ENCODE results near the gene GSG1.

The GSG1 gene

DNA sequence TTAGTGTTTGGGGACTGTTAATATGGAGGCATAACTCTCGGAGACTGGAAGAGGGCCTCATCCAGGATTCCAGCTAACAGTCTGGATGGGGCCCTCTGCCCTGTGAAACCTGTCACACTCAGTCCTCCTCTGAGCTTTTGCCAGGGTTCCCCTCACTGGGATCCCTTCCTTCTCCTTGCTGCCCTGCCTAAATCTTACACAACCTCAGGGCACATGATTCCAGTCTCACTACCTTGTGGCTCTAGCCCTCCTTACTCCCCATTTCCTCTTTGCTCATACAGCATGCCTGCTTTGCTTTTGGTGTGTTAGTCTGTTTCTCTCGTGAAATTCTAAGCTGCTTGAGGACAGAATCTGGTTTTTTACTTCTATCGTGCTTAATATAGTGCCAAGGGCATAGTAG is 942 bp upstream of the GSG1 start:
- DNase-seq, result no peak
- TF ChIP-seq POLR2A (IDR thresholded peaks at IDR 0.05; ENCODE audit: low read length) (no peak), GATA1 (IDR thresholded peaks at IDR 0.05; ENCODE audit: low read depth, low read length) (no peak)

DNA sequence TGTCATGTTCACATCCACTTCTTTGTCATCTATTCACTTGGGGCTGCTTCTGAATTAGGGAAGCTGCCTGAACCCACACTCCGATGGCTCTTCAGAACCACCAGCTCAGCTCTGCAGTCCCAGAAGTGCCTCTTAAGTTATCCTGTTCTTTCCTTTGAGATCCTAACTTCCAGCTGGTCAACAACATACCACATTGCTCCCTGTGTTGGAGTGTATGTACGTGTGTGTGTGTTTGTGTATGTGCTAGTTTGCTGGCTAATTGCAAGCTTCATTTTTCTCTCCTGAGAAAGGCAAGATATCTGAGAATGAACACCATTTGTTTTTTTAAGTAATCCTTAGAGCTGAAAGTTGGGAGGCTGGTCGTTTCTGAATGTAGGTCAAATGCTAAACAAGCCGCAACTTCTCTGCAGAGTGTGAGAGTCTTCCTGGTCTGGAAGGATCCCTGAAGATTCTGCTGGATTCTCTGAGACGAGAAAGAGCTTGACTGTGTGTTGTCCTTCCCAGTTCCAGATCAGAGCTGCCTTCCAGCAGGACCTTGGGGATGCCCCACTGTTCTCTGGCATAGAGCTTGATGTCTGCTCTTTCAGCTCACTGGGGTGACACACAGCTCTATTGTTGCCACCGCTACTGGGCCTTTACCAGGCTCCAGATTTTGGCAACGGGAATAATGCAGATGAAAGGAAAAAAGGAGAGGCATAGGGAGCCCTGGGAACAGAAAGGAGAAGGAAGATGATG is 839 bp downstream of the GSG1 start:
- DNase-seq, result no peak

DNA sequence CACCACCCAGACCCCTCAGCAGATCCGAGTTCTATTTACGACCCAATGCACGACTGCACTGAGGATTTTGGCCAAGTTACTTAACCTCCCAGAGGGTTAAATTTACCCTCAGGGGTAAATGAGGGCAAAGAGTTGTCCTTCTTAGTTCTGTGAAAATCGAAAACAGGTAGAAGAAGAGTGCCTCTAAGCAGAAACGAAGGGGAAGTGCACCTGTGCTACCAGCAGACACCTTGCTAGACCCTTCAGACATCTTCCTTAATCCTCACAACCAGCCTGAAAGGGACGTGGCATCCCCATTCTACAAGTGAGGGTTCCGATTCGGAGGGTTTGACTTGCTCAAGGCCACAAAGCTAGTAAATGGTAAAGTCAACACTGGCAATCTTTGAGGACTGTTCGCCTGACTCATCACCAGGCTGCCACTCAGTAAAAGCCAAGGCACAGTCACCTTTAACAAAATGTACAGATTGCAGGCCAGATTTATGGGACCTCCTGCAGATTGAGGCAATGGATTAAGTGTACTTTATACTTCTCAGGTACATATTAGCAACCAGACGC is 1.6 kb downstream of the GSG1 start:
- peak in 1 of 2 experiments; percentile 22 for DNase-seq

More for the DNA sequence above, 839 bp downstream of the GSG1 start:
- TF ChIP-seq GATA1 (IDR thresholded peaks at IDR 0.05; ENCODE audit: low read depth, low read length) (no peak), POLR2A (IDR thresholded peaks at IDR 0.05; ENCODE audit: low read length) (no peak)

DNA sequence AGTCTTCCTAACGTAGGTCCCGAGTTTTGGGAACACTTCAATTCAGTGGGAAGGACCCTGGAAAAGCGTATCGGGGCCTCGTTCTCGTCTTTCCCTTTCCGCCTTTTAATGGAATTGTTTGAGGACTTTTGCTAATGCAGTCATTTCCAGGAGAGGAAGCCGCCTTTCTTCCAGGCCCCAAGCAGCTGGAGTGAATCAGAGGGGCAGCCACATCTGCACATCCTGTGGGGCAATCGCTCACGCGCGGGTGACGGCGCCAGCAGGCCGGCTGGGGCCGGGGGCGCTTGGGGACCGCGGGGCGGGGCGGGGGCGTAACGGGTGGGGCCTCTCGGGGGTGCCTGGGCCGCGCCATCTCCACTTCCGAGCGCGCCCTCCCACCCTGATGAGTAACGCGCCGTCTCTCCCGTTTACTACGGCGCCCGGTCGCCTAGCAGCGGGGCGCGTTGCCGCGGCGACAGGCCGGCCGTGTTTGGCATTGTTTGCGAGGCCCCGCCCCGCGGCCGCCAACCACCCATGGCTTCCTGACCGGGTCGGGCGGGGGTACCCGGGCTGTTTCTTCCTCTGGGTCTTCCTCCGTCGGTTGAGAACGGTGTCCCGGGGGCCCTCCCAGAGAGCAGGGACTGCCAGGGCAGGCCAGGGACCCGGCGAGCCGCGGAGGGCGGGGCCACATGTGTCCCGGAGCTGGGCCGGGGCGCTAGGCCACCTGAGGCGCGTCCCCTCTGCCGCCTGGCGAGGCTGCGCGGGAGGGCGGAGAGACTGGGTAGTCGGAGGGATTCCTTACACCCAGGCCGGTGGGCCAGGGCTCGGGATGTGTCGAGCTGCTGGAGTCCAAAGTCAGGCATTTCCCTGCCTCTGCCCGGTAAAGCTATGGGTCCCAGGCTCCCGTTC is 2.3 kb downstream of the GSG1 start:
- TF ChIP-seq POLR2A (IDR thresholded peaks at IDR 0.05; ENCODE audit: low read length), result peak; percentile 31
- TF ChIP-seq GATA1 (IDR thresholded peaks at IDR 0.05; ENCODE audit: low read depth, low read length), result no peak
- DNase-seq, result peak; percentile 88 to 90

More for the DNA sequence above, 1.6 kb downstream of the GSG1 start:
- TF ChIP-seq GATA1 (IDR thresholded peaks at IDR 0.05; ENCODE audit: low read depth, low read length) (no peak), POLR2A (IDR thresholded peaks at IDR 0.05; ENCODE audit: low read length) (no peak)

DNA sequence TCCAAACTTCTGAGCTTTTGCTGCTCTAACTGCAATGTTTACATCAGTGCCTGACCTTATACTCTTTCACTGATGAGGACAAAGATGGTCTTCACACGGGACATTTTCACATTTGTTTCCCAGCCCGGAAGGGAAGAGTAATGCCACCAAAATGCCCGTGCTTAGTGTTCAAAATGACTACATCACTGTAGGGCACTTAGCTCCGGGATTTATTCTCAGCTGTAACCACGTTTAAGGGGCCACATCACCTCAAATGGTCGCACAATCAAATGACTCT is 2.9 kb downstream of the GSG1 start:
- TF ChIP-seq POLR2A (IDR thresholded peaks at IDR 0.05; ENCODE audit: low read length) (no peak), GATA1 (IDR thresholded peaks at IDR 0.05; ENCODE audit: low read depth, low read length) (no peak)
- peak in 1 of 2 experiments; percentile 41 for DNase-seq

DNA sequence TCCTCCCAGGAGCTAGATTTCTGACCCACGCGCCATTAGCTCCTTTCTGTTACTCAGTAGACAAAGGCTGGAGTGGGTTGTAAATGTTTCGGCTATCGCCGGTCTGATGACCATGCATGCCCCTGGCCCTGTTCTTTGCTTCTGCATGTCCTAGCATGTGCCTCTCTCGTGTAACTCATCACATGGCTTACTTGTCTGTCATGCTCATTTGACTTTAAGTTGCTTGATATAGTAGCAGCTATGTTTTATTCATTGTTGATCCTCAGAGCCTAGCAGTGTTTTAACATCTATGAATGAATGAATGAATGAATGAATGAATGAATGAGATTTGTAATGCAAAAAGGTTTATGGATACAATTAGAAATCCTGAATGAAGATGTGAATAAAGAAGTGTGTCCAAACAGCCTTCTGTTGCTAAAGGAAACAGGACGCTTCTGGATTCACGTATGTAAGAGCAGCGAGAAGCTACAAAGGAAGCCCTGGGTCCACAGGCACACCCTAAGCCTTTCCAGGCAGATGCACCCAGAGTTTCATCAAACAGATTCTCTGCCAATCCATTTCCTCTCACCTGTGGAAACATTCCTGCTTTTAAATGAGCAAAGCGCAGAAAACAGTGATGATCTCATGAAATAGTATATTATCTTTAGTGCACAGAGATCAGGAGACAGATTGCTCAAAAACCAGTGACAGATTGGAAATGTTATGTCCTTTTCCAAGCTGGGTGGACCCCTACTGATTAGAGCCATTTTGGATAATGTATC is 3.4 kb downstream of the GSG1 start:
- DNase-seq, result no peak
- TF ChIP-seq POLR2A (IDR thresholded peaks at IDR 0.05; ENCODE audit: low read length), result no peak
- no peak for TF ChIP-seq GATA1 (IDR thresholded peaks at IDR 0.05; ENCODE audit: low read depth, low read length)

DNA sequence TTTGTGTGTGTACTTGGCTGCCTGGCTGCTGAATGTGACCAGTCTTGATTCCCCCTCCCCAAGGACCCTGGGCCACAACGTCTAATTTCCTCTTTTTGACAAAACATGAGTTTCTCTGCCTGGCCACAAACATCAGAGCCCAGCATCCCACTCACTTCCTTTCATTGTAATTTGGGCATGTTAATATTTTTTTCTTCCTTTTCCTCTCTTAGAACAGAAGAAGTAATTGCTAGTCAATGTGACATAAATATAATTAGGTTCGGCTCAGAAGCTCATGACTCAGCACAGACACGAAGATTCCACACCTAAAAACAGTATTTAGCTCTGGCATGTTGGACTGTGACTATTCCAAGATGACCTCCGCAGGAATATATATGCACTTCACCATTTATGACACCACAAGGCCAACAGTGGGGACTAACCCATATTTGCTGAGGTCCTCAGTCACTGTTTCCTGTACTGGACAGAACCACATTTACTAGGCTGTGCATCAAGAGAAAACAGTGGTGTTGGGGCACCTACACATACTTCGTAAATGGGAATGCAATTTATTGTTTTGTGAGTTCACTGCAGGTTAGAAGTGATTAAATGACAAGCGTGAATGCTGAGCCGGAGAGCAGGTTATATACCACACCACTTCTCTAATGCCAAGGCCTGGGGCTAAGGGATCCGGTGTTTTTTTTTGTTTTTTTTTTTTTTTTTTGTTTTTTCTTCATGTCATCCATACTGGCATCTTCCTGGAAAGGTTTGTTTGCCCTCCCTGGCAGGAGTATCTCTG is 4.2 kb downstream of the GSG1 start:
- DNase-seq, result peak in 1 of 2 experiments; percentile 31
- no peak for TF ChIP-seq POLR2A (IDR thresholded peaks at IDR 0.05; ENCODE audit: low read length)
- TF ChIP-seq GATA1 (IDR thresholded peaks at IDR 0.05; ENCODE audit: low read depth, low read length), result no peak

DNA sequence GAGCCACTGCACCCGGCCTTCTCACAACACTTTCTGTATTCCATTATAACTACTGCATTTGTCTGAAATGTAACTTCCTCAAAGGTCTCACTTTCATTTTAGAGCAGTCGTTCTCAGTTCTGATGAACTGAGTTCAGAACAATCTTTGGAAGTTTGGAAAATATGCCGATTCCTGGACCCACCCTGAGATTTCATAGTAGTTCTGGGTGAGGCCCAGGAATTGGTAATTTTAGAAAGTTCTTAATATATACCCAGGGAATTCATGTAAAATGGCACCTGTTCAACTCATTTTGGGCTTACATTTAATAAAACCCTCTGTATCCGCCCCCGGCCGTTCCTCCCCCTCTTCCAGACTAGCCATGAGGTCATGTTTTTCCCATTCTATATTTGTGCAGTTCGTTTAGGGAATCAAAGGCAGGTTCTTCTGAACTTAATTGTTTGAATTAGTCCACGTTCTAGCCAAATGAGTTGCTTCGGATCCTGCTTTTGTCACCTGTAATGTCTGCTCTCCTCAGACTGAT is 5.9 kb downstream of the GSG1 start:
- no peak for TF ChIP-seq POLR2A (IDR thresholded peaks at IDR 0.05; ENCODE audit: low read length)
- no peak for TF ChIP-seq GATA1 (IDR thresholded peaks at IDR 0.05; ENCODE audit: low read depth, low read length)
- DNase-seq, result no peak

DNA sequence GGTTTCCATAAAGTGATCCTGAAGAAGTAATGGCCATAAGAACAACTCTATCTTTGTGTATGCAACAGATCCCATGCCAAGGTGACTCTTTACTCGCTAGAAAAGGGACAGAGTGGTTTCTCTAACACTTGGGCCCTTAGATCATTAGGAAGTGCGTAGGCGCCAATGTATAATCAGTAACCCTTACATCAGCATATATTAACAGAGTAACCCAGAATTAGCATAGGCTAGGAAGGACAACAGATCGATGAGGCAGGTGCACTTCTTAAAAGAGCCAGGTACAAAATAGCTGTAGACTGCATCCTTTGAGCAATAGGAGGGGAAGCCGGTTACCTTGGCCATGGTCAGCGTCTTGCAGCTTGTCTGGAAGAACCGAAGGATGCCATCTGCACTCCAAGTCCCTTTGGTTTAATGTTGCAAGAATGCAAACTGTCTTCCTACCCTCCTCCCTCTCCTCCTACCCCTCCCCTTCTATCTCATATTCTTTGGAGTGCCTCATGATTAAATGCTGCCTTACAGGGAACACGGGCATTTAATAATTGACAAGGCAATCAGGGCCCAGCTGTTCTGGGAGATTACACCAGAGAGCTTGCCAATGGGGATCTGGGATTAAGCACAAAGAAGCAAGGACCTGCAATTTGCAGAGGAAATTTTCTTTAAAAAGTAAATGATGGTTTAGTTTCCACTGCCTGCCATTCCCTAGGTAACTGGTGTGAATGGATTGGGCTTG is 8.0 kb downstream of the GSG1 start:
- TF ChIP-seq GATA1 (IDR thresholded peaks at IDR 0.05; ENCODE audit: low read depth, low read length) (no peak), POLR2A (IDR thresholded peaks at IDR 0.05; ENCODE audit: low read length) (no peak)
- no peak for DNase-seq

DNA sequence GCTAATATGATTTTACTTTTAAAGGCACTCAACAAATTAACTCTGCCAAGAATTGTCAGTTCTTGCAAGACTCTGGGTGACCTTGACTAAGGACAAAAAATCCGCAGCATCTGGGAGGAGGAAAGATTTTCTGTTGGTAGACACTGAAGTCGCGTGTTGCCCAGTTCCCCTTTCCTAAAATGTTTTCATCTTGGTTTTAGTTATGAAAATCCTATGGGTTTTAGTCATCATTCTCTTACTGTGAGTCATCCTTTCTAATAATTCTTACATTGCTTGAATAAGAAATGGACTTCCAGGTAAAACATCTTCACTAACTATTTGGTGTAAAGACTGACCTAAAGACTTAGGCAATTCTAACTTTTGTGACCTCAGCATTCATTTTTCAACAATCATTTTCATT is 9.1 kb downstream of the GSG1 start:
- TF ChIP-seq GATA1 (IDR thresholded peaks at IDR 0.05; ENCODE audit: low read depth, low read length), result no peak
- TF ChIP-seq POLR2A (IDR thresholded peaks at IDR 0.05; ENCODE audit: low read length), result no peak
- DNase-seq, result no peak

DNA sequence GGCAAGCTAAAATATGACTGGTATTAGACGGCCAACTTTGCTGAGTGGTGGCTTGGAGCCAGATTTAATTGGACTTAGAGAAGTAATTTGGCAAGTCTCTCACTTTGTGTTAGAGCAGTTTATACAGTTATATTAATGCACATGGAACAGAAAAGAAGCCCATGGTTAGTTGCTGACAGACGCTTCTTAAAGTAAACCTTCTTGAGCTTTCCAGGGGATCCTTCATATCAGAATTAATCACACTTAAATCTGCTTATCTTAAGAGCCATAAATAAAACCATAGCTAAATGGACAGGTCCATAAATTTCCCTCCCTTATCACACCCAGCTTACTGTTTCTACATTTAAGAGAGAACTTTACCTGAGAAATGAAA is 9.6 kb downstream of the GSG1 start:
- TF ChIP-seq GATA1 (IDR thresholded peaks at IDR 0.05; ENCODE audit: low read depth, low read length) (no peak), POLR2A (IDR thresholded peaks at IDR 0.05; ENCODE audit: low read length) (no peak)
- no peak for DNase-seq

DNA sequence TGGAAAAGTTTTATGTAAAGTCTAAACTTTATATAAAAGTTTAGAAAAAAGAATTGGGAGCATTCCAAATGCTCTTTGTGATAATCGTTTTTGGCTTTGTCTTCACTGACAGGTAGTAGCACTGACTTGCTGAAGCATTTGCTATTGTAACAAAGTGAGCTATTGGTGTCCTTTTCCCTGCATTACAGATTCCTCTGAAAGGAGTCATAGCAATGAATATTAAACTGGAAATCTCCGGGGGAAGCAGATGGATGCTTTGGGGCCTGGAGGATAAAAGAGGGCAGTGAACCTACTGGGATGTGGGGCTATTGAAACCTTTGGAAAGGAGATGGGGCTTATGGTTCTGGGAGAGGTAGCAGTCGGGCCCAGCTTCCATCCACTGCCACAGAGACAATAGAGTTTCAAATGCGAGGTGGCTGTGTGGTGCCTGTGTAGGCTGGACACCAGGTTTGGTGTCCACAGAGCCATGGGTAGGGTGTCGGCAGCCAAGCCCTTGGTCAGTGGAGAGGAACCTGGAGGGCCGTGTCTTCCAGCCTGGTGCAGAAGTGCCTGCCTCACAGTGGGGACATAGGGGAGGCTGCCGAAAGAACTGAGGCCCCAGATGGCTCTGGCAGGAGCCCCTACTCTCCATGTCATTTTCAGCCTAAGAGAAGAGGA is 10.1 kb downstream of the GSG1 start:
- no peak for TF ChIP-seq GATA1 (IDR thresholded peaks at IDR 0.05; ENCODE audit: low read depth, low read length)
- TF ChIP-seq POLR2A (IDR thresholded peaks at IDR 0.05; ENCODE audit: low read length), result no peak
- no peak for DNase-seq
